Astrocyte (in vitro differentiated cells and primary cell): ENCODE results near the gene ZXDB. TPM values are rescaled to one million over a fixed set of nuclear protein-coding genes. Genes with fewer than 3 reads are reported as not detected.

Source experiments
- DNase-seq: peaks from one replicate; pipeline ENCODE4 v3.0.0-alpha.2; 2010; ENCODE audit warnings: low read depth
- FAIRE-seq: peaks from 2 replicates; lab custom pipeline; 2011; peaks lifted over from hg19 to GRCh38; lab: Jason Lieb, UNC
- H2AFZ ChIP-seq: 2 replicates; pipeline ENCODE4 v1.6.0; 2012; ENCODE audit warnings: low read depth, low read length, inconsistent platforms
- H3K27ac ChIP-seq: 2 replicates; pipeline ENCODE4 v1.5.1; 2011; ENCODE audit warnings: low read depth, low read length, inconsistent platforms
- H3K27me3 ChIP-seq: 2 replicates; pipeline ENCODE4 v1.6.0; 2011; ENCODE audit warnings: low read length, inconsistent platforms; ENCODE audit not compliant: insufficient read depth
- H3K36me3 ChIP-seq: 2 replicates; pipeline ENCODE4 v1.5.1; 2011; ENCODE audit warnings: low read length, inconsistent platforms; ENCODE audit not compliant: insufficient read depth
- H3K4me1 ChIP-seq: 2 replicates; pipeline ENCODE4 v1.5.1; 2011; ENCODE audit warnings: low read length, inconsistent platforms; ENCODE audit not compliant: insufficient read depth
- H3K4me2 ChIP-seq: 2 replicates; pipeline ENCODE4 v1.6.0; 2012; ENCODE audit warnings: low read length, inconsistent platforms
- H3K4me3 ChIP-seq: 2 replicates; pipeline ENCODE4 v1.5.1; 2011; ENCODE audit warnings: low read depth, mild to moderate bottlenecking, low read length, inconsistent platforms; ENCODE audit not compliant: insufficient read depth
- H3K79me2 ChIP-seq: 2 replicates; pipeline ENCODE4 v1.6.0; 2012; ENCODE audit warnings: mild to moderate bottlenecking, low read length, inconsistent platforms; ENCODE audit not compliant: insufficient read depth
- H3K9ac ChIP-seq: 2 replicates; pipeline ENCODE4 v1.6.0; 2012; ENCODE audit warnings: mild to moderate bottlenecking, low read length, inconsistent platforms
- H3K9me3 ChIP-seq: 2 replicates; pipeline ENCODE4 v1.5.1; 2012; ENCODE audit warnings: low read depth, mild to moderate bottlenecking, low read length, inconsistent platforms; ENCODE audit not compliant: insufficient read depth
- H4K20me1 ChIP-seq: 2 replicates; pipeline ENCODE4 v1.6.0; 2012; ENCODE audit warnings: low read length, inconsistent platforms; ENCODE audit not compliant: insufficient read depth
- H3K27ac Mint-ChIP-seq: one replicate; pipeline ENCODE4 v1.8.0; 2021; ENCODE audit warnings: mild to moderate bottlenecking, mixed read lengths; ENCODE audit not compliant: unreplicated experiment
- H3K27me3 Mint-ChIP-seq: one replicate; pipeline ENCODE4 v1.8.0; 2021; ENCODE audit warnings: low read depth, mixed read lengths; ENCODE audit not compliant: unreplicated experiment
- H3K36me3 Mint-ChIP-seq: one replicate; pipeline ENCODE4 v1.8.0; 2021; ENCODE audit warnings: low read depth, mixed read lengths; ENCODE audit not compliant: unreplicated experiment
- H3K4me1 Mint-ChIP-seq: one replicate; pipeline ENCODE4 v1.8.0; 2021; ENCODE audit warnings: low read depth, mixed read lengths; ENCODE audit not compliant: unreplicated experiment
- H3K4me3 Mint-ChIP-seq: one replicate; pipeline ENCODE4 v1.8.0; 2021; ENCODE audit warnings: mild to moderate bottlenecking, moderate library complexity, mixed read lengths; ENCODE audit not compliant: unreplicated experiment
- H3K9me3 Mint-ChIP-seq: one replicate; pipeline ENCODE4 v1.8.0; 2021; ENCODE audit warnings: mild to moderate bottlenecking, mixed read lengths; ENCODE audit not compliant: unreplicated experiment
- EZH2 ChIP-seq: IDR thresholded peaks from 2 replicates; pipeline ENCODE4 v1.6.1; 2012; ENCODE audit warnings: mild to moderate bottlenecking, low read length, inconsistent platforms; ENCODE audit not compliant: insufficient read depth
- total RNA-seq: library from RNA; stranded (reverse); gene quantifications from 2 replicates; pipeline ENCODE4 v1.2.1, GENCODE V29; 2021
- TF ChIP-seq, protein P1 (sequence below): IDR thresholded peaks from 2 replicates; pipeline ENCODE4 v1.5.1; 2011; ENCODE audit warnings: low read depth, mild to moderate bottlenecking, inconsistent platforms, low read length, moderate library complexity; ENCODE audit not compliant: insufficient read depth

The ZXDB gene
- total RNA-seq, 1 donor from 2014 or later, result 5.1 TPM

DNA sequence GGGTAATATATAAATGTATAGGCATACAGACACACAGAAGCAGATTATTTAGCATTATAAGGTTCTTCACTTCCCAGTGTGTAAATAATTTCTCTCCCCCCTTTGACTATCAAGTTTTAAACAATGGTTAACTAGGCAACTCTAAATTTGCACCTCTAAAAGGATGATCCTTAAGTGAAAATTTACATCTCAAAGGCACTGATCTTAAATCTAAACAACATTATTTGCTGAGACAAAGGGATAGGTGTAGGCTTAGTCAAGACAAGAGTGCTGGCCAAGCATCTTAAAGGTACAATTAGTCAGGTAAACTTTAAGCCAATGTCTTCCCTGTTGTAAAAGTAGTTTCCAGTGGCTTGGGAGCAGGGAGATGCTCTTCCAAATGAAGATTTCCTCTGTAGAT, 55.2 kb downstream of the ZXDB start:
- Mint-ChIP-seq H3K36me3 (no peaks in the 10 kb centered on the region), H3K9me3 (no peaks in the 10 kb centered on the region), H3K4me3 (no peak overlapping the region), H3K27me3 (no peaks in the 10 kb centered on the region), H3K27ac (no peak overlapping the region), H3K4me1 (no peaks in the 10 kb centered on the region)
- H3K27me3 ChIP-seq, result no peaks in the 10 kb centered on the region
- H3K9me3 ChIP-seq, result no peaks in the 10 kb centered on the region
- no peak for DNase-seq
- FAIRE-seq, result no peak
- H3K4me2 ChIP-seq, result no peak overlapping the region
- H3K27ac ChIP-seq, result no peak overlapping the region
- no peaks in the 10 kb centered on the region for H3K79me2 ChIP-seq
- H3K36me3 ChIP-seq, result no peaks in the 10 kb centered on the region
- H3K4me3 ChIP-seq, result no peak overlapping the region
- no peaks in the 10 kb centered on the region for H3K4me1 ChIP-seq
- no peak overlapping the region for H2AFZ ChIP-seq
- H3K9ac ChIP-seq, result no peak overlapping the region
- H4K20me1 ChIP-seq, result no peaks in the 10 kb centered on the region
- TF ChIP-seq, protein P1, sequence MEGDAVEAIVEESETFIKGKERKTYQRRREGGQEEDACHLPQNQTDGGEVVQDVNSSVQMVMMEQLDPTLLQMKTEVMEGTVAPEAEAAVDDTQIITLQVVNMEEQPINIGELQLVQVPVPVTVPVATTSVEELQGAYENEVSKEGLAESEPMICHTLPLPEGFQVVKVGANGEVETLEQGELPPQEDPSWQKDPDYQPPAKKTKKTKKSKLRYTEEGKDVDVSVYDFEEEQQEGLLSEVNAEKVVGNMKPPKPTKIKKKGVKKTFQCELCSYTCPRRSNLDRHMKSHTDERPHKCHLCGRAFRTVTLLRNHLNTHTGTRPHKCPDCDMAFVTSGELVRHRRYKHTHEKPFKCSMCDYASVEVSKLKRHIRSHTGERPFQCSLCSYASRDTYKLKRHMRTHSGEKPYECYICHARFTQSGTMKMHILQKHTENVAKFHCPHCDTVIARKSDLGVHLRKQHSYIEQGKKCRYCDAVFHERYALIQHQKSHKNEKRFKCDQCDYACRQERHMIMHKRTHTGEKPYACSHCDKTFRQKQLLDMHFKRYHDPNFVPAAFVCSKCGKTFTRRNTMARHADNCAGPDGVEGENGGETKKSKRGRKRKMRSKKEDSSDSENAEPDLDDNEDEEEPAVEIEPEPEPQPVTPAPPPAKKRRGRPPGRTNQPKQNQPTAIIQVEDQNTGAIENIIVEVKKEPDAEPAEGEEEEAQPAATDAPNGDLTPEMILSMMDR, result no peak
- no peak for TF ChIP-seq EZH2

Other genes starting within 250 kb of the ZXDB start
- not detected in 2 replicates for gene NLRP2B, start 88.2 kb downstream of the ZXDB start, total RNA-seq